ACC112 (cell line): ENCODE results near the gene STK11.

Experiments used
- H2AFZ ChIP-seq: fragments of 200-600 bp; sonication (generic); one replicate; pipeline ENCODE4 v1.6.0; 2017; ENCODE audit warnings: antibody characterized with exemption, low read length; ENCODE audit not compliant: unreplicated experiment
- H3K27ac ChIP-seq: fragments of 200-600 bp; sonication (generic); 2 replicates; pipeline ENCODE4 v1.5.1; 2014; ENCODE audit warnings: low read depth, mild to moderate bottlenecking, antibody characterized with exemption, low read length, moderate library complexity
- H3K27me3 ChIP-seq: fragments of 200-600 bp; sonication (generic); 2 replicates; pipeline ENCODE4 v1.6.1; 2014; ENCODE audit warnings: mild to moderate bottlenecking, antibody characterized with exemption, low read length, moderate library complexity, mixed read lengths; ENCODE audit not compliant: insufficient read depth
- H3K36me3 ChIP-seq: fragments of 200-600 bp; sonication (generic); 2 replicates; pipeline ENCODE4 v1.6.1; 2016; ENCODE audit warnings: mild to moderate bottlenecking, antibody characterized with exemption, low read length, moderate library complexity, mixed read lengths; ENCODE audit not compliant: insufficient read depth
- H3K4me1 ChIP-seq: fragments of 200-600 bp; sonication (generic); one replicate; pipeline ENCODE4 v1.6.1; 2016; ENCODE audit warnings: low read length, mixed read lengths; ENCODE audit not compliant: insufficient read depth, unreplicated experiment, control insufficient read depth
- H3K4me3 ChIP-seq: fragments of 200-600 bp; sonication (generic); 2 replicates; pipeline ENCODE4 v1.5.1; 2014; ENCODE audit warnings: mild to moderate bottlenecking, low read depth, low read length
- H3K79me2 ChIP-seq: fragments of 200-600 bp; sonication (generic); one replicate; pipeline ENCODE4 v1.6.0; 2016; ENCODE audit warnings: low read length; ENCODE audit not compliant: control insufficient read depth, unreplicated experiment, insufficient read depth

Gene STK11

DNA sequence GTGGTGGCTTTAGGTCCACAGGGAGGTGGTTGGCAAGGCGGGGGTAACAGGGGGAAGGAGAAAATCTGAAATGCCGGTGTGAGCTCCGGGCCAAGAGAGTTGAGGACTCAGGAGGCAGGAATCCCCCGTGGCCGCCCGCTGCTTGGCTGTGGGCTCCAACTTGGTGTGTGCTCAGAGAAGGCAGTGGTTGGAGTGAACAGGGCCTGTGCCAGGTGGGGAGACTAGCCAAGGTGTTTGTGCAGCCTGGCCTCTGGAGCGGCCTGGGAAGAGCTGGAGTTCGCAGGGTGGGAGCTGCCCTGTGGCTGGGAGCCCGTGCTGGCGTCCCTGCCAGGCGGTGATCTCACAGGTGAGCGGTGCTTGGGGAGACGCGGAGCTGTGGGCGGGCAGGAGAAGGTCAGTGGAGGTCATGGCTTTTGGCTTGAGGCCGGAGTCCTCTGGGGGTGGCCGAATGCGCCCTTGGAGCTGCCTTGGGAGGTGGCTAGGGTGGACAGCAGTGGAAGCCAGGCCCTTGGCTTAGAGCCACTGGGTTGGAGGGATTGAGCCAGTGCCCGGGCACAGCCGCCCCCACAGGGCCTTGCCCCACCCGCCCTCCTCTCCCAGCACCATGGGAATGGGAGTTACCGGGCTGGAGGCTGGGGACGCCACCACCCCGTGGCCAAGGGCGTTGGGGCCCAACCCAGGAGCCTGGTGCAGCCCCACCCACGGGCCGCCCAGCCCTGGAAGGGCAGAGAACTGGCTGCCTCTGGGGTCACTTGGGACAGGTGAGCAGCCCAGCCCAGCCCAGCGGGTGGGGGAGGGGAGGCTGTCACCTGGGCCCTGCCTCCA is 56.4 kb downstream of the STK11 start:
- Histone ChIP-seq H3K4me1 (peaks cover 71% of the 10 kb centered on the region), H3K79me2 (peaks cover 2% of the 10 kb centered on the region), H2AFZ (no peak overlapping the region), H3K27me3 (no peaks in the 10 kb centered on the region), H3K27ac (peak overlapping the region; percentile 96), H3K4me3 (peak overlapping the region; percentile 92), H3K36me3 (no peaks in the 10 kb centered on the region)

GRCh38 chr19:1262623-1263123 is 57.1 kb downstream of the STK11 start:
- peaks cover 68% of the 10 kb centered on the region for H3K4me1 ChIP-seq
- H3K36me3 ChIP-seq, result no peaks in the 10 kb centered on the region
- no peaks in the 10 kb centered on the region for H3K79me2 ChIP-seq
- H2AFZ ChIP-seq, result no peak overlapping the region
- no peaks in the 10 kb centered on the region for H3K27me3 ChIP-seq
- H3K27ac ChIP-seq, result peak overlapping the region; percentile 96
- H3K4me3 ChIP-seq, result peak overlapping the region; percentile 92

DNA sequence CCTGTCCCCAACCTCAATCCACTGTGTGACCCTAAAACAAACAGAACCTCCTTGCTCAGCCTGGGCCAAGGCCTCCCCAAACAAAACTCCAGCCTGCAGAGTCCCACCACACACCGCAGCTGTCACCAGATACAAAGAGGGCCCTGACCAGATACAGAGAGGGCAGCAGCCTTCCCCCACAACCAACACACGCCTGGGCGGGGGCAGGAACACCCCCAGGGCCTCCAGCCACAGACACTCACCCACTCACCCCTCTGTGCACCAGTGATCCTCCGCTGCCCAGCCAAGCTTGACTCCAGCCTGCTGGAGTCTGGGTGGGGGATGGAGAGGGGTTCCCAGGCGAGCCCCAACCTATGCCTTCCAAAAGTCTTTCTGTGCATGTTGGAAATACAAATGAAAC is 57.6 kb downstream of the STK11 start:
- Histone ChIP-seq H3K79me2 (no peaks in the 10 kb centered on the region), H3K27ac (peak overlapping the region; percentile 96), H2AFZ (no peak overlapping the region), H3K27me3 (no peaks in the 10 kb centered on the region), H3K4me1 (peaks cover 68% of the 10 kb centered on the region), H3K36me3 (no peaks in the 10 kb centered on the region), H3K4me3 (no peak overlapping the region)

- Histone ChIP-seq H3K4me3 (peak overlapping the region; percentile 45; the same call in 1 of the 2 replicates), H2AFZ (no peak overlapping the region), H3K36me3 (no peaks in the 10 kb centered on the region), H3K27me3 (no peaks in the 10 kb centered on the region), H3K27ac (peak overlapping the region; percentile 97), H3K79me2 (peaks cover 3% of the 10 kb centered on the region), H3K4me1 (peaks cover 60% of the 10 kb centered on the region)
Observed at GRCh38 chr19:1264801-1265614, 59.4 kb downstream of the STK11 start.

- H3K36me3 ChIP-seq, result 0 out of 2 replicates have a peak, but pooled peaks cover under 1% of the 10 kb centered on the region
- peaks cover 10% of the 10 kb centered on the region for H3K79me2 ChIP-seq
- H3K27ac ChIP-seq, result peak overlapping the region; percentile 97
- H3K4me3 ChIP-seq, result peak overlapping the region; percentile 78
- peaks cover 57% of the 10 kb centered on the region for H3K4me1 ChIP-seq
- H3K27me3 ChIP-seq, result no peaks in the 10 kb centered on the region
- H2AFZ ChIP-seq, result no peak overlapping the region
Observed at GRCh38 chr19:1265615-1266128, 60.1 kb downstream of the STK11 start.

DNA sequence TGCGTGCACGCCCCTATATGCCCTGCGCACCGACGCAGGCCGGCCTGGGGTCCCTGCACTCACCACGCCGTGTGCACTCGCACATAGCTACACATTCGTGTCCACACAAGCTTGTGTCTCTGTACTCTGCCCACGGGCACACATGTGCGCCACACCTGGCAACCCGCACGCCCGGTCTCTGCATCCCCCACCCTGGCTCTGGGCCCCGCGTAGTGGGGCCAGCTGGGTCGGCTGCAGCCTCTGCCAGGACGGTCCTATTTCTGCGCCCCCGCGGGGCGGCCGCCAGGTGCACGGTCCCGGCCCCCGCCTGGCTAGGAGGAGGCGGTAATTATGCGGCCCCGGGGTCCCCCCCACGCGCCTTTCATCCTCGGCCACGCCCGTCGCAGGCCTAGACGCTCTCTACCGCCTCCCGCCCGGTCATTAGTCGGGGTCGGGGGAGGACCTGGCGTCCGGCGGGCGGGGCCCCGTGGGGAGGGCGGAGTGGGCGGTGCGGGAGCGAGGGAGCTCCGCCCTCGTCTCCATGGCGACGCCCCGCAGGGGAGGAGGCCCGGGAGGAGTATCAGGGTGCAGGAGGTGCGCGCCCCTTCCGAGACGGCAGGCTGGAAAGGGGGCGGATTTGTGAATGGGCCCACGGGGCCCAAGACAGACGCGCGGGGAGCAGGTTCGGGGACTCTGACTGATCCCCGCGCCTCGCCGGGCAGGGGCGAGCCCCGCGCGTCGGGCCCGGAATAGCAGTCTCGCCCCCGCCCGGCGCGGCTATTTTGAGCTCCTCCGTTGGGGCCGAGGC is 60.7 kb downstream of the STK11 start:
- Histone ChIP-seq H3K4me3 (peak overlapping the region; percentile 78), H3K27ac (peak overlapping the region; percentile 97), H3K27me3 (no peaks in the 10 kb centered on the region), H2AFZ (no peak overlapping the region), H3K4me1 (peaks cover 61% of the 10 kb centered on the region), H3K36me3 (0 out of 2 replicates have a peak, but pooled peaks cover 7% of the 10 kb centered on the region), H3K79me2 (peaks cover 16% of the 10 kb centered on the region)

GRCh38 chr19:1266916-1267476 is 61.4 kb downstream of the STK11 start:
- peaks cover 59% of the 10 kb centered on the region for H3K4me1 ChIP-seq
- peaks cover 23% of the 10 kb centered on the region for H3K79me2 ChIP-seq
- H3K27ac ChIP-seq, result peak overlapping the region; percentile 97
- H3K27me3 ChIP-seq, result no peaks in the 10 kb centered on the region
- H3K36me3 ChIP-seq, result peaks cover 8% of the 10 kb centered on the region; the same call in 1 of the 2 replicates
- H3K4me3 ChIP-seq, result peak overlapping the region; percentile 78
- no peak overlapping the region for H2AFZ ChIP-seq

DNA sequence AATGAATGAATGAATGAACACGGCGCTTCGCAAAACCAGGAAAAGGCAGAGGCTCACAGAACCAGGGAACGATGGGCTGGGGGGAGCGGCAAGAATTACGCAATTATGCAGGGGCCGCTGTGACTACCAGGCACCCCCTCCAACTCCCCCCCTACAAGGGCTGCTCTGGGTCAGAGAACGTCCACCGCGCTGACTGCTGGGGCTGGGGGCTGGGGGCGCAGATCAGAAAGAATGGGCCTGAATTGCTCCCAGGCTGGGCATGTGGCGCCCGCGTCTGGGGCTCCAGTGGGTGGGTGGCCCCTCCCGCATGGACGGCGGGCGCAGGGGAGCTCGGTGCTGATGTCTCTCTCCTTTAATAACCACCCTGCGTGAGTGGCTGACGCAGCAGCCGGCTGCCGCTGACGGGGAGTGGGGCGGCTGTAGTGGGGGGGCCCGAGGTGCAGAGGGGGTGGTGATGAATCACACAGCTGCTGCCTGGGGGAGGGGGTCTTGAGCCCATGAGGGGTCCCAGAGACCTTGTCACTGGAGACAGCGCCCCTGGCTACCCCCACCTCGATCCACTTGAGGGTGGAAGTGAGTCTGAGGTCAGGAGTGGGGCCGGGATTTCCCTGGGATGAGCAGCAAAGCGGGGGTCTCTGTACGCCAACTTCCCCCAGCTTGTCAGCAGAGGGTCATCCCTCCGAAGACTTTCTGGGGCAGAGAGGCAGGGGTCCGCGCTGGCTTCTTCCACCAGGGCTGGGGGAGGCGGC is 62.1 kb downstream of the STK11 start:
- H3K4me1 ChIP-seq, result peaks cover 53% of the 10 kb centered on the region
- peaks cover 30% of the 10 kb centered on the region for H3K79me2 ChIP-seq
- H2AFZ ChIP-seq, result no peak overlapping the region
- H3K27me3 ChIP-seq, result no peaks in the 10 kb centered on the region
- H3K27ac ChIP-seq, result peak overlapping the region; percentile 98; the same call in 1 of the 2 replicates
- peaks cover 15% of the 10 kb centered on the region; the same call in 1 of the 2 replicates for H3K36me3 ChIP-seq
- peak overlapping the region; percentile 78 for H3K4me3 ChIP-seq

GRCh38 chr19:1268226-1269064 is 62.9 kb downstream of the STK11 start:
- Histone ChIP-seq H3K4me1 (peaks cover 46% of the 10 kb centered on the region), H2AFZ (no peak overlapping the region), H3K79me2 (peaks cover 38% of the 10 kb centered on the region), H3K27ac (peak overlapping the region; percentile 98), H3K4me3 (peak overlapping the region; percentile 78), H3K27me3 (no peaks in the 10 kb centered on the region), H3K36me3 (peaks cover 22% of the 10 kb centered on the region; the same call in 1 of the 2 replicates)
